Lung (tissue), 13 donors: ENCODE results near the gene SNTB2. TPM values are rescaled to one million over a fixed set of nuclear protein-coding genes. Genes with fewer than 3 reads are reported as not detected.
A peak's percentile ranks its signal among the peaks of the same experiment; 100 is the strongest.

Experiments used
- ATAC-seq: fragments of 200-7000 bp; cut with Tn5 transposase; one replicate; pipeline ENCODE4 v1.9.1; 2020; ENCODE audit warnings: moderate number of reproducible peaks; ENCODE audit not compliant: insufficient read depth, low FRiP score
- DNase-seq, 3 donors: peaks; one replicate each; pipeline ENCODE4 v3.0.0-alpha.2; 2013 to 2017
- H3K27ac ChIP-seq, 2 donors: one replicate each; pipeline ENCODE4 v1.5.1; 2013; ENCODE audit warnings: mild to moderate bottlenecking in 2 of 2, moderate library complexity in 2 of 2, control low read depth in 1 of 2, inconsistent platforms in 1 of 2, low read depth in 1 of 2, low read length in 1 of 2
- H3K27me3 ChIP-seq, 3 donors: one replicate each; pipeline ENCODE4 v1.5.1; 2013; ENCODE audit warnings: low read length in 2 of 3; ENCODE audit not compliant: control insufficient read depth in 3 of 3, insufficient read depth in 3 of 3
- H3K36me3 ChIP-seq, 4 donors: one replicate each; pipeline ENCODE4 v1.5.1; 2013; ENCODE audit warnings: low read length in 4 of 4, mild to moderate bottlenecking in 1 of 4, moderate library complexity in 1 of 4; ENCODE audit not compliant: control insufficient read depth in 4 of 4, insufficient read depth in 4 of 4
- H3K4me1 ChIP-seq, 5 donors: one replicate each; pipeline ENCODE4 v1.5.1; 2013; ENCODE audit warnings: low read length in 5 of 5, mild to moderate bottlenecking in 2 of 5, moderate library complexity in 1 of 5; ENCODE audit not compliant: control insufficient read depth in 5 of 5, insufficient read depth in 5 of 5
- H3K4me3 ChIP-seq: one replicate; pipeline ENCODE4 v1.5.1; 2013; ENCODE audit warnings: mild to moderate bottlenecking, control low read depth, moderate library complexity
- H3K9ac ChIP-seq, 2 donors: one replicate each; pipeline ENCODE4 v1.5.1; 2013; ENCODE audit warnings: low read length in 2 of 2, control low read depth in 1 of 2; ENCODE audit not compliant: insufficient read depth in 1 of 2
- H3K9me3 ChIP-seq, 4 donors: one replicate each; pipeline ENCODE4 v1.5.1; 2013; ENCODE audit warnings: low read length in 3 of 4, mild to moderate bottlenecking in 1 of 4, moderate library complexity in 1 of 4; ENCODE audit not compliant: control insufficient read depth in 4 of 4, insufficient read depth in 3 of 4
- WGBS, 2 donors: extraction: QIAGEN DNeasy Blood & Tissue Kit; methylation state at CpG; one replicate each; pipeline ENCODE4 v1.1.7; 2013; 5-methylcytosine and 5-hydroxymethylcytosine counted together
- polyA plus RNA-seq, 2 donors: library from polyadenylated mRNA; stranded (reverse); fragments of 200-250 nt; gene quantifications; one replicate each; pipeline ENCODE4 v1.2.1, GENCODE V29; 2013
- small RNA-seq: library from RNA; depleted of rRNA; stranded (forward); fragments of <200 nt; gene quantifications from one replicate; pipeline ENCODE3, GENCODE V24; 2014; ENCODE audit warnings: low replicate concordance
- total RNA-seq, 2 donors: library from RNA; depleted of rRNA in 1 of 2; stranded (reverse); fragments of >200 nt in 1 of 2; gene quantifications; one replicate each; pipeline ENCODE4 v1.2.1, GENCODE V29; 2014 to 2021
- TF ChIP-seq, protein P1 (sequence below): IDR thresholded peaks from 2 replicates; pipeline ENCODE4 v1.5.1; 2012; ENCODE audit warnings: mild to moderate bottlenecking; ENCODE audit errors: control extremely low read depth, extremely low read depth
- donor health status: control.
- donor health status: control.
- donor health status: Bipolar disorder and iron deficiency.
- donor health status: healthy.
- donor health status: DM: yes; HTN: yes; CAD: no.

SNTB2 gene
- total and polyA plus RNA-seq, 4 donors, result 4.5 to 42.8 (median 19.1) TPM

- H3K9me3 ChIP-seq, result no peaks in the 10 kb centered on the region
- no peaks in the 10 kb centered on the region for H3K27me3 ChIP-seq
- H3K4me3 ChIP-seq, result no peak overlapping the region
- WGBS, 2 donors, result 63 to 84% methylated on average over 6 of the region's 6 CpGs
- peaks cover 0 to 8% (median 0%) of the 10 kb centered on the region in 5 donors for H3K4me1 ChIP-seq
- DNase-seq (no peak), ATAC-seq (peak; percentile 66)
- no peak overlapping the region for H3K27ac ChIP-seq
- peaks cover 0 to 10% (median 7%) of the 10 kb centered on the region in 4 donors for H3K36me3 ChIP-seq
- H3K9ac ChIP-seq, result no peak overlapping the region
- TF ChIP-seq, protein P1, sequence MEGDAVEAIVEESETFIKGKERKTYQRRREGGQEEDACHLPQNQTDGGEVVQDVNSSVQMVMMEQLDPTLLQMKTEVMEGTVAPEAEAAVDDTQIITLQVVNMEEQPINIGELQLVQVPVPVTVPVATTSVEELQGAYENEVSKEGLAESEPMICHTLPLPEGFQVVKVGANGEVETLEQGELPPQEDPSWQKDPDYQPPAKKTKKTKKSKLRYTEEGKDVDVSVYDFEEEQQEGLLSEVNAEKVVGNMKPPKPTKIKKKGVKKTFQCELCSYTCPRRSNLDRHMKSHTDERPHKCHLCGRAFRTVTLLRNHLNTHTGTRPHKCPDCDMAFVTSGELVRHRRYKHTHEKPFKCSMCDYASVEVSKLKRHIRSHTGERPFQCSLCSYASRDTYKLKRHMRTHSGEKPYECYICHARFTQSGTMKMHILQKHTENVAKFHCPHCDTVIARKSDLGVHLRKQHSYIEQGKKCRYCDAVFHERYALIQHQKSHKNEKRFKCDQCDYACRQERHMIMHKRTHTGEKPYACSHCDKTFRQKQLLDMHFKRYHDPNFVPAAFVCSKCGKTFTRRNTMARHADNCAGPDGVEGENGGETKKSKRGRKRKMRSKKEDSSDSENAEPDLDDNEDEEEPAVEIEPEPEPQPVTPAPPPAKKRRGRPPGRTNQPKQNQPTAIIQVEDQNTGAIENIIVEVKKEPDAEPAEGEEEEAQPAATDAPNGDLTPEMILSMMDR, result no peak
These were observed 163.7 kb downstream of the SNTB2 start for GRCh38 chr16:69350536-69351133.

DNA sequence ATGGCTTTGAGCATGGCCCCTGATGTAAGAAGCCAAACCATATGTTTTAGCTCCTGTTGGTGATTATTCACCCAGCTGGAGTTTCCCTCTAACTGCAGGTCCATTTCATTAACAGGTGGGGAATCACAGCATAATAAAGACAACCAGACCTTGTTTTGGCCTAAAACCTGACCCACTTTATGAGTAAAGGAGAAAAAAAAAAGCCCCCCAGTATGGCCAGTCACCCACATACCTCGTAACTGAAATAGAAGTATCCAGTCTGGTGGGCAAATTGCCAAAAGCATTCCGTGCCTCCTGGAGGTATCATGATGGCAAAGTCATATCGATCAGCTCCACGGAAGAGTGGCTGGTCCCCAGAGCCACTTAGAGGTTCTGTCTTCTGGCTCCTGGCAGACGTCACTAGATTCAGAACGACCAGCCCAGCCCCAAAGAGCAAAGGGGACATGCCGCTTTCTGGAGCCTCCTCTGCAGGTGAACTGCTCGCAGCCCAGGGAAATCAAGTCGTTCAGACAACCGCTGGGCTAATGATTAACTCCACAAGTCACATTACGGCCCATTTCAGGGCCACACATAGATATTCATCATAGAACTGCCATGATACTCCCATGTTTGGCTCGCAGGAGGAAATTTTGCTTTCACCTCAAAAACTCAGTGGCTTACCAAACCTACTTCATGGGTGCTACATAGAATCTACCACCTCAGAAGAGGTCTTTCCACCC is 164.5 kb downstream of the SNTB2 start, which contains the start of gene TMED6:
Gene TMED6 (minus strand): TSS at position 478 of the 719 bp plus-strand sequence. CDS start 33 bp downstream, at position 445.
- Histone ChIP-seq H3K4me1 (peaks cover 0 to 8% (median 0%) of the 10 kb centered on the region in 5 donors), H3K4me3 (no peak within 1 kb of the TSS), H3K9me3 (no peaks in the 10 kb centered on the region), H3K27ac (no peak within 1 kb of the TSS), H3K36me3 (peaks cover 4 to 16% (median 13%) of the 10 kb centered on the region in 4 donors), H3K9ac (no peak within 1 kb of the TSS), H3K27me3 (no peaks in the 10 kb centered on the region)
- ATAC-seq (no peak), DNase-seq (peak; percentile 24 to 54 (median 25))
- TF ChIP-seq, protein P1, result no peak
- 77 to 84% methylated on average over 12 of the region's 12 CpGs for WGBS, 2 donors

Small RNA genes within 50 kb of the gene (small RNA-seq; reads per million reads assigned to genes)
- gene RF00019, result not detected
- gene RNU6-22P, result not detected

Other genes with a start within 250 kb of the SNTB2 start
- gene HAS3, start 81.5 kb upstream of the SNTB2 start, total RNA-seq, result 10 to 100 TPM; 24.0 to 37.5 TPM
- gene HAS3, start 81.5 kb upstream of the SNTB2 start, polyA plus RNA-seq, result 10 to 100 TPM in 1 of 2 donors, 1 to 10 TPM in 1; 5.1 to 14.0 TPM
- gene CHTF8, start 54.6 kb upstream of the SNTB2 start, total RNA-seq, result 100 to 1,000 TPM in 1 of 2 donors, 10 to 100 TPM in 1; 92.5 to 101 TPM
- 10 to 100 TPM; 26.0 to 70.5 TPM for gene CHTF8, start 54.6 kb upstream of the SNTB2 start, polyA plus RNA-seq
- 10 to 100 TPM; 18.1 to 34.5 TPM for gene UTP4, start 54.5 kb upstream of the SNTB2 start, total RNA-seq
- gene UTP4, start 54.5 kb upstream of the SNTB2 start, polyA plus RNA-seq, result 10 to 100 TPM; 21.4 to 30.5 TPM
- gene VPS4A, start 124.2 kb downstream of the SNTB2 start, total RNA-seq, result 10 to 100 TPM; 25.3 to 26.6 TPM
- gene VPS4A, start 124.2 kb downstream of the SNTB2 start, polyA plus RNA-seq, result 10 to 100 TPM; 27.2 to 31.8 TPM
- gene PDF, start 143.4 kb downstream of the SNTB2 start, total RNA-seq, result 10 to 100 TPM in 1 of 2 donors, 1 to 10 TPM in 1; 6.4 to 16.6 TPM
- 10 to 100 TPM in 1 of 2 donors, 1 to 10 TPM in 1; 6.0 to 11.8 TPM for gene PDF, start 143.4 kb downstream of the SNTB2 start, polyA plus RNA-seq
- 10 to 100 TPM; 33.7 to 36.3 TPM for gene COG8, start 152.4 kb downstream of the SNTB2 start, total RNA-seq
- 10 to 100 TPM; 18.3 to 18.9 TPM for gene COG8, start 152.4 kb downstream of the SNTB2 start, polyA plus RNA-seq
- gene NIP7, start 152.6 kb downstream of the SNTB2 start, total RNA-seq, result 10 to 100 TPM; 16.4 to 23.2 TPM
- 10 to 100 TPM; 14.5 to 17.7 TPM for gene NIP7, start 152.6 kb downstream of the SNTB2 start, polyA plus RNA-seq
- gene TMED6, start 164.6 kb downstream of the SNTB2 start, total RNA-seq, result under 1 TPM; 0.65 to 0.95 TPM
- gene TMED6, start 164.6 kb downstream of the SNTB2 start, polyA plus RNA-seq, result under 1 TPM; 0.24 to 0.32 TPM
- 10 to 100 TPM; 24.6 to 26.6 TPM for gene TERF2, start 198.8 kb downstream of the SNTB2 start, total RNA-seq
- gene TERF2, start 198.8 kb downstream of the SNTB2 start, polyA plus RNA-seq, result 10 to 100 TPM in 1 of 2 donors, 1 to 10 TPM in 1; 8.2 to 11.7 TPM
- 100 to 1,000 TPM in 1 of 2 donors, 10 to 100 TPM in 1; 69.8 to 103 TPM for gene CYB5B, start 237.5 kb downstream of the SNTB2 start, total RNA-seq
- 10 to 100 TPM; 68.1 to 81.6 TPM for gene CYB5B, start 237.5 kb downstream of the SNTB2 start, polyA plus RNA-seq